GM12878 (cell line): ENCODE measurements around the gene C1orf198.

Experiments
- CREB1 ChIP-seq: IDR thresholded peaks from 2 replicates; pipeline ENCODE4 v1.6.1; 2012; ENCODE audit warnings: low read depth, mild to moderate bottlenecking, inconsistent platforms
- CTCF ChIP-seq, 3 experiments: IDR thresholded peaks in 2 of 3; conservative IDR thresholded peaks in 1 of 3; 2 replicates each; pipeline ENCODE4 v1.5.1; 2011; ENCODE audit warnings: low read depth in 3 of 3, low read length in 3 of 3, mild to moderate bottlenecking in 3 of 3, control low read depth in 2 of 3, moderate library complexity in 2 of 3, inconsistent platforms in 1 of 3, mixed read lengths in 1 of 3; ENCODE audit not compliant: control insufficient read depth in 2 of 3, insufficient read depth in 1 of 3; ENCODE audit errors: extremely low read depth in 1 of 3
- NBN ChIP-seq: fragments of 450-650 bp; IDR thresholded peaks from 2 replicates; pipeline ENCODE4 v1.6.1; 2016
- NFYA ChIP-seq: IDR thresholded peaks from 2 replicates; pipeline ENCODE4 v1.6.1; 2011; ENCODE audit warnings: low read depth, mild to moderate bottlenecking, low read length, improper control_type of control experiment, borderline replicate concordance
- ZNF207 ChIP-seq: fragments of 450-650 bp; IDR thresholded peaks from 2 replicates; pipeline ENCODE4 v1.6.1; 2014; ENCODE audit warnings: antibody characterized with exemption, mild to moderate bottlenecking, borderline replicate concordance

- TF ChIP-seq ZNF207 (no peak), CTCF (IDR thresholded peaks at IDR 0.05 in 2 of 3, conservative IDR thresholded peaks at IDR 0.05 in 1 of 3; ENCODE audit: control insufficient read depth in 2 of 3, extremely low read depth in 1 of 3, insufficient read depth in 1 of 3, low read depth in 3 of 3, low read length in 3 of 3) (no peak), NFYA (no peak), NBN (no peak), CREB1 (no peak)
Measured at GRCh38 chr1:230826166-230826875, 42.0 kb downstream of the C1orf198 start.
